Mucosa of rectum (tissue), 2 donors: ENCODE measurements around the gene SMDT1.
A peak's percentile ranks its signal among the peaks of the same experiment; 100 is the strongest.
"Not testable (repeated sequence)": the region's sequence is repeated elsewhere in the genome, so short reads cannot be mapped to it uniquely, and the experiment has no call there.

Experiments used
- H3K27ac ChIP-seq, 2 donors: one replicate each; pipeline ENCODE4 v1.7.0; 2013; ENCODE audit warnings: inconsistent platforms in 2 of 2, low read depth in 2 of 2, low read length in 2 of 2
- H3K27me3 ChIP-seq, 2 donors: one replicate each; pipeline ENCODE4 v1.7.0; 2013; ENCODE audit warnings: low read length in 2 of 2; ENCODE audit not compliant: control insufficient read depth in 2 of 2, insufficient read depth in 2 of 2
- H3K36me3 ChIP-seq, 2 donors: one replicate each; pipeline ENCODE4 v1.7.0; 2013; ENCODE audit warnings: low read length in 2 of 2; ENCODE audit not compliant: control insufficient read depth in 2 of 2, insufficient read depth in 2 of 2
- H3K4me1 ChIP-seq, 2 donors: one replicate each; pipeline ENCODE4 v1.7.0; 2013; ENCODE audit warnings: low read length in 2 of 2, mild to moderate bottlenecking in 1 of 2; ENCODE audit not compliant: control insufficient read depth in 2 of 2, insufficient read depth in 2 of 2
- H3K4me3 ChIP-seq, 2 donors: one replicate each; pipeline ENCODE4 v1.7.0; 2013; ENCODE audit warnings: low read length in 2 of 2
- H3K9ac ChIP-seq, 2 donors: one replicate each; pipeline ENCODE4 v1.7.0; 2013; ENCODE audit warnings: low read length in 2 of 2, low read depth in 1 of 2, mild to moderate bottlenecking in 1 of 2
- H3K9me3 ChIP-seq, 2 donors: one replicate each; pipeline ENCODE4 v1.7.0; 2013; ENCODE audit warnings: low read length in 2 of 2; ENCODE audit not compliant: control insufficient read depth in 2 of 2
- donor health status: healthy.
- donor health status: Normal muscosa, but diverticular disease.

Gene SMDT1

GRCh38 chr22:42111798-42112197, 32.3 kb downstream of the SMDT1 start:
- H3K9me3 ChIP-seq, result peaks cover 6 to 10% of the 10 kb centered on the region in 2 donors
- no peak overlapping the region for H3K4me3 ChIP-seq
- H3K9ac ChIP-seq, result no peak overlapping the region
- no peaks in the 10 kb centered on the region for H3K4me1 ChIP-seq
- H3K36me3 ChIP-seq, result peaks cover 0 to 4% of the 10 kb centered on the region in 2 donors
- H3K27me3 ChIP-seq, result no peaks in the 10 kb centered on the region
- H3K27ac ChIP-seq, result no peak overlapping the region

GRCh38 chr22:42112793-42113192, 33.3 kb downstream of the SMDT1 start:
- not testable (repeated sequence) for H3K9me3 ChIP-seq, H3K36me3 ChIP-seq, H3K4me1 ChIP-seq, H3K27ac ChIP-seq, H3K4me3 ChIP-seq, H3K9ac ChIP-seq, H3K27me3 ChIP-seq

DNA sequence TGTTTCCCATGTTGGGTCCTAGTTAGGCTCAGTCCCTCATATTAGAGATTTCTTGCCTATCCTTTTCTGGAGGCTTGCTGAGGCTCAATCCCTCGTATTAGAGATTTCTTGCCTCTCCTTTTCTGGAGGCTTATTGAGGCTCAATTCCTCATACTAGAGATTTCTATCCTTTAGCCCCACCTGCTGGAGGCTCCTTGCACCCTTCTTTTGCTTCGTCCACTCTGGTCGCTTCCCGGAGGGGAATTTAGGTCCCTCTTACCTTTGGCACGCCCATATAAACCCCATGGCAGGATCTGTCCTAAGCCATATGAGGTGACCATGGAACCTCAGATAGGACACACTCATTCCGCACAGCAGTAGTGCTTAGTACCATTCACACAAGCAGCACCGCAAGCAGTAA, 35.2 kb downstream of the SMDT1 start:
- no peaks in the 10 kb centered on the region for H3K4me1 ChIP-seq
- no peak overlapping the region for H3K9ac ChIP-seq
- H3K9me3 ChIP-seq, result peaks cover 6 to 10% of the 10 kb centered on the region in 2 donors
- no peak overlapping the region for H3K27ac ChIP-seq
- no peak overlapping the region for H3K4me3 ChIP-seq
- H3K36me3 ChIP-seq, result peaks cover 0 to 4% of the 10 kb centered on the region in 2 donors
- H3K27me3 ChIP-seq, result no peaks in the 10 kb centered on the region

DNA sequence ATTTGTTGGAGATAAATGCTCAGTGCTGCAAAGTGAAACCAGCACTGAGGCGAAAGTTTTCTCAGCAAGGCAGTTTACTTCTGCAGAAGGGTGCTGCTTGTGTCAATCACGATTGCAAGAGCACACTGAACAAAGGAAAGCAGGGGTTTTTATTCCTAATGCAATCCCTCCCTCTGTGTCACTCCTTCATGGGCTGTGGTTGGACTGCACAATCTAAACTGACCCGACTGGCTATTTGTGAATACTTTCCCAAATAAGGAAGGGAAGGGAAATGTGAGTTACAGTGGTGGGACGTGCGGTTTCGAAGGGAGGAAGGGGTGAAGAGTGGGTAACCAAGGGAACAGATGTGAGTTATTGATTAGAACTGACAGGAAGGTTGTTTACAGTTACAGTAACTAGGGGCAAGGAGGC, 35.9 kb downstream of the SMDT1 start:
- H3K27ac ChIP-seq, H3K27me3 ChIP-seq, H3K4me3 ChIP-seq, H3K36me3 ChIP-seq, H3K4me1 ChIP-seq, H3K9ac ChIP-seq, H3K9me3 ChIP-seq: not testable (repeated sequence)

GRCh38 chr22:42116848-42117424, 37.4 kb downstream of the SMDT1 start:
- no peak overlapping the region for H3K9ac ChIP-seq
- H3K4me1 ChIP-seq, result peaks cover 0 to 3% of the 10 kb centered on the region in 2 donors
- no peak overlapping the region for H3K4me3 ChIP-seq
- H3K27me3 ChIP-seq, result no peaks in the 10 kb centered on the region
- peaks cover 6 to 10% of the 10 kb centered on the region in 2 donors for H3K9me3 ChIP-seq
- H3K27ac ChIP-seq, result no peak overlapping the region
- peaks cover 0 to 4% of the 10 kb centered on the region in 2 donors for H3K36me3 ChIP-seq

DNA sequence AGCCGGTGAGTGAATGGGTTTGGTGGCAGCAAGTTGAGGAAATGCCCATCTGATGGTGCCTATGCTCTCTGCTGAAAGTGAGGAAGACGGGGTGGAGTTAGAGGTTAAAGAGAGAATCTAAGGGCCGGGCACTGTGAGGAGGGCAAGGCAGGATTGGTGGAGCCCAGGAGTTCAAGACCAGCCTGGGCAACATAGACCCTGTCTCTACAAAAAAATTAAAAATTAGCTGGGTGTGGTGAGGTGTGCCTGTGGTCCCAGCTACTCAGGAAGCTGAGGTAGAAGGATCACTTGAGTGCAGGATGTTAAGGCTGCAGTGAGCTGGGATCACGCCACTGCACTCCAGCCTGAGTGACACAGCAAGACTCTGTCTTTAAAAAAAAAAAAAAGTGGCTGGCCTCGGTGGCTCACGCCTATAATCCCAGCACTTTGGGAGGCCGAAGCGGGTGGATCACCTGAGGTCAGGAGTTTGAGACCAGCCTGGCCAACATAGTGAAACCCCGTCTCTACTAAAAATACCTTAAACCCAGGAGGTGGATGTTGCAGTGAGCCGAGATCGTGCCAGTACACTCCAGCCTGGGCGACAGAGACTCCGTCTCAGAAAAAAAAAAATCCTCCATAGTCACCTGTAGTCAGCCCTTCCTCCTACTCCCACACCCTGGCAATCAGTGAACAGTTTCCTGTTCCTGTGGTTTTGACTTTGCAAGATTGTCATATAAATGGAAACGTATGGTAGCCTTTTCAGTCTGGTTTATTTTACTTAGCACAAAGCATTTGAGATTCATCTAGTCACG, 40.9 kb downstream of the SMDT1 start:
- H3K9ac ChIP-seq, H3K4me1 ChIP-seq, H3K9me3 ChIP-seq, H3K4me3 ChIP-seq, H3K27me3 ChIP-seq, H3K36me3 ChIP-seq: not testable (repeated sequence)
- H3K27ac ChIP-seq, result peak overlapping the region in 1 of 2 donors; percentile 22

DNA sequence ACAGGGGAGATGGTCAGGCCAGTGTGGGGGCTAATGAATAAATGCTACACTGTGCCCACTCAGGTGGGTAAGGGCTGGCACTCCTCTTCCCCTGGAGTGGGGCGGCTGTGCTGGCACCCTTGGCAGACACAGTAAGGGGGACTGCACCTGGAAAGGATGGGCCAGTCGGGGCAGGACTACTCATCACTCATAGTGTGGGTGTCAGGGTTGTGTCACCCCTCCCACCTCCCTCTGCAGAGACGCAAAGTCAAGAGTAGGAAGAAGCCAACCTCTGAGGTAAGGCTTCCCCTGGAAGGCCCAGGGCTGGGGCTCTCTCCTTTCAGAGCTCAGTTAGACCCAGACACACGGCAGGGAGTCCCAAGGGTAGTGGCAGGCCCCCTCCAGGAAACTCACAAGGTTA, 44.0 kb downstream of the SMDT1 start:
- H3K9me3 ChIP-seq, H3K4me1 ChIP-seq, H3K9ac ChIP-seq, H3K27ac ChIP-seq, H3K4me3 ChIP-seq, H3K36me3 ChIP-seq, H3K27me3 ChIP-seq: not testable (repeated sequence)

DNA sequence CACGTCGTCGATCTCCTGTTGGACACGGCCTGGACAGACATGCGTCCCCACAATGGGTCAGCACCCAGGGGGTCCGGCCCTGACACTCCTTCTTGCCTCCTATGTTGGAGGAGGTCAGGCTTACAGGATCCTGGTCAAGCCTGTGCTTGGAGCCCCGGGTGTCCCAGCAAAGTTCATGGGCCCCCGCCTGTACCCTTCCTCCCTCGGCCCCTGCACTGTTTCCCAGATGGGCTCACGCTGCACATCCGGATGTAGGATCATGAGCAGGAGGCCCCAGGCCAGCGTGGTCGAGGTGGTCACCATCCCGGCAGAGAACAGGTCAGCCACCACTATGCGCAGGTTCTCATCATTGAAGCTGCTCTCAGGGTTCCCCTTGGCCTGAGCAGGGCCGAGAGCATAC, 48.1 kb downstream of the SMDT1 start:
- no peaks in the 10 kb centered on the region for H3K36me3 ChIP-seq
- H3K9me3 ChIP-seq, result no peaks in the 10 kb centered on the region
- no peak overlapping the region for H3K4me3 ChIP-seq
- no peak overlapping the region for H3K9ac ChIP-seq
- H3K4me1 ChIP-seq, result peaks cover 2 to 6% of the 10 kb centered on the region in 2 donors
- no peaks in the 10 kb centered on the region for H3K27me3 ChIP-seq
- H3K27ac ChIP-seq, result no peak overlapping the region

GRCh38 chr22:42128007-42128406, 48.5 kb downstream of the SMDT1 start:
- not testable (repeated sequence) for H3K4me3 ChIP-seq, H3K9ac ChIP-seq, H3K27me3 ChIP-seq, H3K27ac ChIP-seq, H3K36me3 ChIP-seq, H3K4me1 ChIP-seq, H3K9me3 ChIP-seq

- H3K36me3 ChIP-seq, H3K4me1 ChIP-seq, H3K27me3 ChIP-seq, H3K9me3 ChIP-seq, H3K27ac ChIP-seq, H3K4me3 ChIP-seq: not testable (repeated sequence)
- H3K9ac ChIP-seq, result peak overlapping the region in 1 of 2 donors; percentile 26
These were observed 49.5 kb downstream of the SMDT1 start for GRCh38 chr22:42128776-42129694.
